HEK293 (cell line): ENCODE data around the gene C2CD2L.

Experiments used
- ELK4 ChIP-seq: IDR thresholded peaks from 2 replicates; pipeline ENCODE4 v1.6.1; 2011; ENCODE audit warnings: mild to moderate bottlenecking, low read depth, low read length, borderline replicate concordance
- GLIS1 ChIP-seq: fragments of 450-650 bp; formaldehyde crosslinking; IDR thresholded peaks from 2 replicates; pipeline ENCODE4 v1.5.1; 2016; ENCODE audit warnings: missing biosample characterization, missing genetic modification characterization
- HOXD13 ChIP-seq: sonication (generic); formaldehyde crosslinking; IDR thresholded peaks from 2 replicates; pipeline ENCODE4 v1.8.0; 2022; ENCODE audit warnings: missing genetic modification reagents, borderline replicate concordance
- IKZF3 ChIP-seq: fragments of 450-650 bp; IDR thresholded peaks from 2 replicates; pipeline ENCODE4 v1.5.0; 2018; ENCODE audit warnings: missing biosample characterization, mild to moderate bottlenecking, missing genetic modification characterization, moderate library complexity
- KLF8 ChIP-seq: fragments of 450-650 bp; formaldehyde crosslinking; IDR thresholded peaks from 2 replicates; pipeline ENCODE4 v1.5.1; 2016; ENCODE audit warnings: missing biosample characterization, missing genetic modification characterization
- MYNN ChIP-seq: fragments of 450-650 bp; formaldehyde crosslinking; IDR thresholded peaks from 2 replicates; pipeline ENCODE4 v1.5.1; 2016; ENCODE audit warnings: missing biosample characterization, missing genetic modification characterization, borderline replicate concordance
- TSHZ1 ChIP-seq: fragments of 450-650 bp; formaldehyde crosslinking; IDR thresholded peaks from 2 replicates; pipeline ENCODE4 v1.5.1; 2016; ENCODE audit warnings: missing biosample characterization, missing genetic modification characterization, borderline replicate concordance
- YY1 ChIP-seq: fragments of 450-650 bp; formaldehyde crosslinking; IDR thresholded peaks from 2 replicates; pipeline ENCODE4 v1.5.1; 2018; ENCODE audit warnings: missing biosample characterization, missing genetic modification characterization
- YY2 ChIP-seq: fragments of 450-650 bp; formaldehyde crosslinking; IDR thresholded peaks from 2 replicates; pipeline ENCODE4 v1.5.1; 2016; ENCODE audit warnings: missing biosample characterization, missing genetic modification characterization
- ZBTB6 ChIP-seq: fragments of 450-650 bp; formaldehyde crosslinking; IDR thresholded peaks from 2 replicates; pipeline ENCODE4 v1.5.1; 2017; ENCODE audit warnings: missing biosample characterization, missing genetic modification characterization
- ZBTB8A ChIP-seq: fragments of 450-650 bp; formaldehyde crosslinking; IDR thresholded peaks from 2 replicates; pipeline ENCODE4 v1.5.1; 2016; ENCODE audit warnings: missing biosample characterization, missing genetic modification characterization
- ZEB2 ChIP-seq: fragments of 450-650 bp; formaldehyde crosslinking; IDR thresholded peaks from 2 replicates; pipeline ENCODE4 v1.5.1; 2016; ENCODE audit warnings: missing biosample characterization, missing genetic modification characterization
- ZFHX2 ChIP-seq: fragments of 450-650 bp; formaldehyde crosslinking; conservative IDR thresholded peaks from 2 replicates; pipeline ENCODE4 v1.5.1; 2016; ENCODE audit warnings: missing biosample characterization, missing genetic modification characterization
- ZFP69B ChIP-seq: fragments of 450-650 bp; formaldehyde crosslinking; IDR thresholded peaks from 2 replicates; pipeline ENCODE4 v1.5.1; 2016; ENCODE audit warnings: missing biosample characterization, missing genetic modification characterization
- ZNF112 ChIP-seq: fragments of 450-650 bp; formaldehyde crosslinking; IDR thresholded peaks from 2 replicates; pipeline ENCODE4 v1.5.0; 2017; ENCODE audit warnings: missing biosample characterization, missing genetic modification characterization
- ZNF132 ChIP-seq: fragments of 450-650 bp; formaldehyde crosslinking; IDR thresholded peaks from 2 replicates; pipeline ENCODE4 v1.5.1; 2017; ENCODE audit warnings: missing biosample characterization, missing genetic modification characterization, borderline replicate concordance
- ZNF133 ChIP-seq: fragments of 450-650 bp; formaldehyde crosslinking; IDR thresholded peaks from 2 replicates; pipeline ENCODE4 v1.5.1; 2016; ENCODE audit warnings: missing biosample characterization, missing genetic modification characterization
- ZNF169 ChIP-seq: fragments of 450-650 bp; formaldehyde crosslinking; IDR thresholded peaks from 2 replicates; pipeline ENCODE4 v1.5.1; 2016; ENCODE audit warnings: missing biosample characterization, missing genetic modification characterization
- ZNF184 ChIP-seq: fragments of 450-650 bp; IDR thresholded peaks from 2 replicates; pipeline ENCODE4 v1.5.1; 2018; ENCODE audit warnings: missing biosample characterization, mild to moderate bottlenecking, missing genetic modification characterization
- ZNF214 ChIP-seq: fragments of 450-650 bp; formaldehyde crosslinking; IDR thresholded peaks from 2 replicates; pipeline ENCODE4 v1.5.1; 2017; ENCODE audit warnings: missing biosample characterization, mild to moderate bottlenecking, missing genetic modification characterization, borderline replicate concordance
- ZNF24 ChIP-seq: fragments of 450-650 bp; formaldehyde crosslinking; IDR thresholded peaks from 2 replicates; pipeline ENCODE4 v1.5.1; 2016; ENCODE audit warnings: missing biosample characterization, missing genetic modification characterization
- ZNF274 ChIP-seq, 2 experiments: fragments of 200-500 bp in 1 of 2; fragments of 450-650 bp in 1 of 2; sonication (Bioruptor generic) in 1 of 2; formaldehyde crosslinking in 1 of 2; IDR thresholded peaks; 2 replicates each; pipeline versions ENCODE4 v1.5.1 to v1.6.1; 2014 to 2016; ENCODE audit warnings: borderline replicate concordance in 1 of 2, inconsistent platforms in 1 of 2, low read length in 1 of 2, missing biosample characterization in 1 of 2, missing genetic modification characterization in 1 of 2
- ZNF394 ChIP-seq: fragments of 450-650 bp; formaldehyde crosslinking; IDR thresholded peaks from 2 replicates; pipeline ENCODE4 v1.5.1; 2016; ENCODE audit warnings: missing biosample characterization, missing genetic modification characterization, mild to moderate bottlenecking, moderate library complexity, borderline replicate concordance
- ZNF449 ChIP-seq: fragments of 450-650 bp; formaldehyde crosslinking; IDR thresholded peaks from 2 replicates; pipeline ENCODE4 v1.5.1; 2017; ENCODE audit warnings: missing biosample characterization, mild to moderate bottlenecking, missing genetic modification characterization, moderate library complexity
- ZNF501 ChIP-seq: fragments of 450-650 bp; formaldehyde crosslinking; IDR thresholded peaks from 2 replicates; pipeline ENCODE4 v1.5.1; 2016; ENCODE audit warnings: missing biosample characterization, missing genetic modification characterization
- ZNF621 ChIP-seq: fragments of 450-650 bp; formaldehyde crosslinking; IDR thresholded peaks from 2 replicates; pipeline ENCODE4 v1.5.1; 2017; ENCODE audit warnings: missing biosample characterization, missing genetic modification characterization
- ZNF654 ChIP-seq: fragments of 450-650 bp; formaldehyde crosslinking; IDR thresholded peaks from 2 replicates; pipeline ENCODE4 v1.5.1; 2016; ENCODE audit warnings: low read depth, missing biosample characterization, missing genetic modification characterization
- ZNF747 ChIP-seq: fragments of 450-650 bp; formaldehyde crosslinking; IDR thresholded peaks from 2 replicates; pipeline ENCODE4 v1.5.1; 2016; ENCODE audit warnings: missing biosample characterization, missing genetic modification characterization
- ZNF791 ChIP-seq: fragments of 450-650 bp; formaldehyde crosslinking; IDR thresholded peaks from 2 replicates; pipeline ENCODE4 v1.5.1; 2016; ENCODE audit warnings: missing biosample characterization, missing genetic modification characterization
- ZNF843 ChIP-seq: fragments of 450-650 bp; formaldehyde crosslinking; IDR thresholded peaks from 2 replicates; pipeline ENCODE4 v1.5.1; 2016; ENCODE audit warnings: missing biosample characterization, missing genetic modification characterization
- ZSCAN18 ChIP-seq: fragments of 450-650 bp; formaldehyde crosslinking; IDR thresholded peaks from 2 replicates; pipeline ENCODE4 v1.5.1; 2016; ENCODE audit warnings: missing biosample characterization, missing genetic modification characterization

The C2CD2L gene

GRCh38 chr11:119067371-119068222, 39.5 kb upstream of the C2CD2L start, which contains the start of gene VPS11 (continued):
- peak; percentile 19; the same call in 1 of the 2 replicates for TF ChIP-seq ZFP69B (tag by site-specific recombination)
- no peak for TF ChIP-seq ZNF621 (tag by site-specific recombination)
- no peak for TF ChIP-seq ZNF843 (tag by site-specific recombination)
- no peak for TF ChIP-seq ZNF274 (IDR thresholded peaks at IDR 0.05; ENCODE audit: low read length)
- TF ChIP-seq ZNF274 (tag by site-specific recombination; IDR thresholded peaks at IDR 0.05; ENCODE audit: borderline replicate concordance) = no peak
- TF ChIP-seq ZNF184 (tag by site-specific recombination) = no peak
- TF ChIP-seq ZNF112 (tag by site-specific recombination) = no peak
- TF ChIP-seq ZNF394 (tag by site-specific recombination) = no peak; the same call in 1 of the 2 replicates
- TF ChIP-seq ZBTB6 (tag by site-specific recombination) = peak; percentile 44; the same call in 1 of the 2 replicates
- peak; percentile 58; the same call in 1 of the 2 replicates for TF ChIP-seq ELK4
- TF ChIP-seq IKZF3 (tag by site-specific recombination) = peak; percentile 59; the same call in 1 of the 2 replicates
- TF ChIP-seq ZNF133 (tag by site-specific recombination) = no peak
- no peak for TF ChIP-seq ZNF501
- TF ChIP-seq ZBTB8A (tag by site-specific recombination) = no peak
- TF ChIP-seq ZFHX2 (tag by site-specific recombination) = 0 out of 2 replicates have a peak, but pooled peaks have one; percentile 24
- no peak; the same call in none of the 2 replicates for TF ChIP-seq ZEB2
- no peak for TF ChIP-seq TSHZ1
- no peak for TF ChIP-seq ZNF791 (tag by site-specific recombination)
- TF ChIP-seq YY1 (tag by site-specific recombination) = peak; percentile 88
- TF ChIP-seq ZNF132 (tag by site-specific recombination) = no peak
- peak; percentile 88 for TF ChIP-seq ZNF24 (tag by site-specific recombination)
- TF ChIP-seq ZNF449 (tag by site-specific recombination) = no peak
- no peak for TF ChIP-seq ZNF654 (tag by site-specific recombination)
- no peak for TF ChIP-seq ZNF214 (tag by site-specific recombination)
- no peak for TF ChIP-seq ZNF169 (tag by site-specific recombination)
- no peak for TF ChIP-seq MYNN (tag by site-specific recombination)
- TF ChIP-seq ZSCAN18 (tag by site-specific recombination) = no peak
- 0 out of 2 replicates have a peak, but pooled peaks have one; percentile 40 for TF ChIP-seq KLF8
- TF ChIP-seq HOXD13 (CRISPR knock-in tag) = no peak
- TF ChIP-seq GLIS1 = peak; percentile 39; the same call in 1 of the 2 replicates
- peak; percentile 90 for TF ChIP-seq YY2
- no peak for TF ChIP-seq ZNF747 (tag by site-specific recombination)
